PC-3 (cell line): ENCODE measurements around the gene SANBR. TPM values are rescaled to one million over a fixed set of nuclear protein-coding genes. Genes with fewer than 3 reads are reported as not detected.

ENCODE experiments used
- ATAC-seq: fragments of 200-7000 bp; cut with Tn5 transposase; 2 replicates; pipeline ENCODE4 v1.9.1; 2020; ENCODE audit warnings: mild to moderate bottlenecking, moderate library complexity
- BruUV-seq: library from RNA; stranded (reverse); fragments of 400-500 nt; replicated peaks from 2 replicates; lab custom pipeline; 2021; lab: Mats Ljungman, UMichigan
- CTCF ChIA-PET: fragments of 300-600 bp; sonication (Branson Sonifier 250); formaldehyde crosslinking; loops from one replicate; lab custom pipeline; 2022; ENCODE audit warnings: antibody characterized with exemption; lab: Charles Lee
- POLR2A ChIA-PET: fragments of 300-600 bp; sonication (Branson Sonifier 250); formaldehyde crosslinking; loops from one replicate; lab custom pipeline; 2022; ENCODE audit warnings: antibody characterized with exemption; ENCODE audit not compliant: unreplicated experiment; lab: Charles Lee
- DNase-seq: peaks from one replicate; pipeline ENCODE4 v3.0.0-alpha.2; 2015
- H2AFZ ChIP-seq: fragments of 300-600 bp; sonication (generic); 2 replicates; pipeline ENCODE4 v1.6.0; 2016; ENCODE audit warnings: antibody characterized with exemption, low read length
- H3F3A ChIP-seq: fragments of 300-600 bp; sonication (generic); one replicate; pipeline ENCODE4 v1.6.0; 2017; ENCODE audit warnings: antibody characterized with exemption, low read length, control low read depth, mild to moderate bottlenecking; ENCODE audit not compliant: unreplicated experiment
- H3K27ac ChIP-seq: fragments of 300-600 bp; sonication (generic); 2 replicates; pipeline ENCODE4 v1.5.1; 2016; ENCODE audit warnings: mild to moderate bottlenecking, low read length
- H3K27me3 ChIP-seq: fragments of 300-600 bp; sonication (generic); 2 replicates; pipeline ENCODE4 v1.6.1; 2016; ENCODE audit warnings: low read length, mixed read lengths
- H3K36me3 ChIP-seq: fragments of 300-600 bp; sonication (generic); 2 replicates; pipeline ENCODE4 v1.6.1; 2016; ENCODE audit warnings: low read depth, mixed run types, low read length, mixed read lengths
- H3K4me1 ChIP-seq: fragments of 300-600 bp; sonication (generic); 2 replicates; pipeline ENCODE4 v1.5.1; 2016; ENCODE audit warnings: low read length; ENCODE audit not compliant: insufficient read depth
- H3K4me2 ChIP-seq: fragments of 300-600 bp; sonication (generic); 2 replicates; pipeline ENCODE4 v1.6.0; 2016; ENCODE audit warnings: low read length
- H3K4me3 ChIP-seq: fragments of 300-600 bp; sonication (generic); 2 replicates; pipeline ENCODE4 v1.5.1; 2016; ENCODE audit warnings: mild to moderate bottlenecking, low read length, mixed read lengths
- H3K79me2 ChIP-seq: fragments of 300-600 bp; sonication (generic); 2 replicates; pipeline ENCODE4 v1.6.1; 2017; ENCODE audit warnings: low read length, mixed read lengths
- H3K9ac ChIP-seq: fragments of 300-600 bp; sonication (generic); 2 replicates; pipeline ENCODE4 v1.6.0; 2016; ENCODE audit warnings: mild to moderate bottlenecking, low read length
- H3K9me2 ChIP-seq: fragments of 300-600 bp; sonication (generic); replicated peaks from 2 replicates; pipeline ENCODE4 v1.6.1; 2016; ENCODE audit warnings: mixed run types, low read length, mixed read lengths
- H3K9me3 ChIP-seq: fragments of 300-600 bp; sonication (generic); 2 replicates; pipeline ENCODE4 v1.6.1; 2016; ENCODE audit warnings: low read length, mixed read lengths
- H4K20me1 ChIP-seq: fragments of 300-600 bp; sonication (generic); 2 replicates; pipeline ENCODE4 v1.6.1; 2016; ENCODE audit warnings: low read length, mixed read lengths
- CTCF ChIP-seq: fragments of 300-600 bp; sonication (generic); conservative IDR thresholded peaks from 2 replicates; pipeline ENCODE4 v1.5.1; 2017; ENCODE audit warnings: antibody characterized with exemption, low read depth, mild to moderate bottlenecking, low read length
- EZH2 ChIP-seq: fragments of 300-600 bp; sonication (generic); IDR thresholded peaks from one replicate; pipeline ENCODE4 v1.6.1; 2017; ENCODE audit warnings: antibody characterized with exemption, mild to moderate bottlenecking, low read length; ENCODE audit not compliant: unreplicated experiment
- EZH2phosphoT487 ChIP-seq: fragments of 300-600 bp; sonication (generic); IDR thresholded peaks from 2 replicates; pipeline ENCODE4 v1.6.1; 2018; ENCODE audit warnings: mild to moderate bottlenecking, antibody characterized with exemption, low read length, borderline replicate concordance
- intact Hi-C: fragments of 100-400 bp; cut with micrococcal nuclease; formaldehyde crosslinking; loops from 2 replicates; pipeline ENCODE4 v1.9.0; 2023
- total RNA-seq: library from RNA; depleted of rRNA; stranded (reverse); fragments of >200 nt; gene quantifications from 2 replicates; pipeline ENCODE4 v1.2.3, GENCODE V29; 2014; rRNA removed

SANBR gene
- total RNA-seq, 1 experiment from 2014 or later, result 4.8 TPM

GRCh38 chr2:61114147-61114546, 48.5 kb downstream of the SANBR start:
- ChIA-PET CTCF (no interaction called here), POLR2A (no interaction called here)
- ATAC-seq, result no peak
- Histone ChIP-seq H3K9me2 (no peaks in the 10 kb centered on the region), H4K20me1 (no peaks in the 10 kb centered on the region), H3K9me3 (0 out of 2 replicates have a peak, but pooled peaks cover 11% of the 10 kb centered on the region), H3K4me2 (no peak overlapping the region), H3K79me2 (no peaks in the 10 kb centered on the region), H3K36me3 (peaks cover 14% of the 10 kb centered on the region; the same call in 1 of the 2 replicates), H2AFZ (no peak overlapping the region), H3F3A (no peaks in the 10 kb centered on the region), H3K4me3 (no peak overlapping the region), H3K9ac (no peak overlapping the region), H3K4me1 (peaks cover 14% of the 10 kb centered on the region), H3K27me3 (no peaks in the 10 kb centered on the region), H3K27ac (no peak overlapping the region)
- no peak for DNase-seq
- intact Hi-C loops, result no loop called here
- no peak for TF ChIP-seq CTCF
- TF ChIP-seq EZH2phosphoT487, result no peak
- TF ChIP-seq EZH2, result no peak
- no TSS peak for BruUV-seq

Other genes with a start within 250 kb of the SANBR start
- 7.3 and 8.9 TPM in 2 replicates for gene REL, start 184.3 kb upstream of the SANBR start, total RNA-seq
- 30.4 and 37.7 TPM in 2 replicates for gene PEX13, start 48.2 kb upstream of the SANBR start, total RNA-seq
- 3.6 and 3.7 TPM in 2 replicates for gene PUS10, start 47.6 kb upstream of the SANBR start, total RNA-seq
- 12.2 and 16.8 TPM in 2 replicates for gene C2orf74, start 96.3 kb downstream of the SANBR start, total RNA-seq